Fibroblast of the conjunctiva (primary cell): ENCODE data around the gene IGF1R.
"Not testable (repeated sequence)": the region's sequence is repeated elsewhere in the genome, so short reads cannot be mapped to it uniquely, and the experiment has no call there.

Source experiments
- DNase-seq: peaks from one replicate; pipeline ENCODE4 v3.0.0-alpha.2; 2010; ENCODE audit warnings: low read depth

The IGF1R gene

GRCh38 chr15:98647774-98648653 is at the start of gene IGF1R:
Gene IGF1R, plus strand, starts transcription at chr15:98648539. Its CDS starts 1,043 bp downstream, at chr15:98649582.
- peak; percentile 63 for DNase-seq

GRCh38 chr15:98599909-98600691 is 48.2 kb upstream of the IGF1R start:
- peak; percentile 62 for DNase-seq

GRCh38 chr15:98604983-98605382 is 43.4 kb upstream of the IGF1R start:
- DNase-seq: no peak

- DNase-seq: no peak
Measured at GRCh38 chr15:98609144-98609852, 39.0 kb upstream of the IGF1R start.

GRCh38 chr15:98610991-98611390 is 37.3 kb upstream of the IGF1R start:
- no peak for DNase-seq

- no peak for DNase-seq
Measured at GRCh38 chr15:98611808-98612207, 36.5 kb upstream of the IGF1R start.

GRCh38 chr15:98612490-98613110 is 35.7 kb upstream of the IGF1R start:
- no peak for DNase-seq

- no peak for DNase-seq
Measured at GRCh38 chr15:98614681-98615080, 33.7 kb upstream of the IGF1R start.

- DNase-seq: no peak
Measured at GRCh38 chr15:98616397-98616796, 31.9 kb upstream of the IGF1R start.

GRCh38 chr15:98617328-98617980 is 30.9 kb upstream of the IGF1R start:
- DNase-seq: no peak

GRCh38 chr15:98618576-98618975 is 29.8 kb upstream of the IGF1R start:
- not testable (repeated sequence) for DNase-seq

GRCh38 chr15:98620020-98620419 is 28.3 kb upstream of the IGF1R start:
- DNase-seq: no peak

- no peak for DNase-seq
Measured at GRCh38 chr15:98621021-98621420, 27.3 kb upstream of the IGF1R start.

GRCh38 chr15:98625614-98626013 is 22.7 kb upstream of the IGF1R start:
- no peak for DNase-seq

GRCh38 chr15:98626153-98626552 is 22.2 kb upstream of the IGF1R start:
- DNase-seq: no peak

GRCh38 chr15:98628216-98628615 is 20.1 kb upstream of the IGF1R start:
- DNase-seq: no peak

GRCh38 chr15:98635848-98636247 is 12.5 kb upstream of the IGF1R start:
- DNase-seq: no peak

- DNase-seq: no peak
Measured at GRCh38 chr15:98643115-98643514, 5.2 kb upstream of the IGF1R start.

GRCh38 chr15:98646546-98647025 is 1.8 kb upstream of the IGF1R start:
- no peak for DNase-seq

GRCh38 chr15:98647026-98647773 is 1.1 kb upstream of the IGF1R start:
- DNase-seq: no peak
